Measurements from ENCODE around the gene SUMF2.

DNA sequence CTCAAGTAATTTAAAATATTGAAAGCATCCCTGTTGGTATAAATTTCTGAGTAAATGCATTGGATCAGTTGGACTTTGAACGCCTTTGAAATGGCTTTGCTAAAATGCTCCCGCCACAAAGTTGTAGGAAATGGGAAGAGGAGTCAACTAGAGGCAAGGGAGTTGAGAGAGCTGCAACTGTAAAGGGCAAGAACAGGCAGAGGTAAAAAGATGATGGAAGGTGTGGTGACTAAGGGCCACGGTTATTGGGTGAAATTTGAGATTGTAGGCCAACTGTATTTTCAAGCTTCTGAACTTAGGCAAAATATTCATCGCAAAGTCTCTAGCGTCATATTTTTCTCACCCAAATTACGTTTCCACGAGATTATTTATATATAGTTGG, 595 bp upstream of the SUMF2 start:
- TF ChIP-seq, protein P1, sequence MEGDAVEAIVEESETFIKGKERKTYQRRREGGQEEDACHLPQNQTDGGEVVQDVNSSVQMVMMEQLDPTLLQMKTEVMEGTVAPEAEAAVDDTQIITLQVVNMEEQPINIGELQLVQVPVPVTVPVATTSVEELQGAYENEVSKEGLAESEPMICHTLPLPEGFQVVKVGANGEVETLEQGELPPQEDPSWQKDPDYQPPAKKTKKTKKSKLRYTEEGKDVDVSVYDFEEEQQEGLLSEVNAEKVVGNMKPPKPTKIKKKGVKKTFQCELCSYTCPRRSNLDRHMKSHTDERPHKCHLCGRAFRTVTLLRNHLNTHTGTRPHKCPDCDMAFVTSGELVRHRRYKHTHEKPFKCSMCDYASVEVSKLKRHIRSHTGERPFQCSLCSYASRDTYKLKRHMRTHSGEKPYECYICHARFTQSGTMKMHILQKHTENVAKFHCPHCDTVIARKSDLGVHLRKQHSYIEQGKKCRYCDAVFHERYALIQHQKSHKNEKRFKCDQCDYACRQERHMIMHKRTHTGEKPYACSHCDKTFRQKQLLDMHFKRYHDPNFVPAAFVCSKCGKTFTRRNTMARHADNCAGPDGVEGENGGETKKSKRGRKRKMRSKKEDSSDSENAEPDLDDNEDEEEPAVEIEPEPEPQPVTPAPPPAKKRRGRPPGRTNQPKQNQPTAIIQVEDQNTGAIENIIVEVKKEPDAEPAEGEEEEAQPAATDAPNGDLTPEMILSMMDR (IDR thresholded peaks at IDR 0.05): no peak
- no peak for TF ChIP-seq ZFX (IDR thresholded peaks at IDR 0.05; ENCODE audit: borderline replicate concordance)
